Upper lobe of left lung (tissue), 4 donors: Measurements from ENCODE around the gene RSBN1L.

Experiments used
- CTCF ChIP-seq, 6 experiments: fragments of 450-650 bp in 4 of 6; fragments of 200-600 bp in 2 of 6; sonication (generic) in 2 of 6; IDR thresholded peaks; one replicate each; pipeline ENCODE4 v1.5.1; 2016 to 2019; ENCODE audit warnings: antibody characterized with exemption in 6 of 6
- POLR2A ChIP-seq, 4 donors: fragments of 450-650 bp; IDR thresholded peaks; one replicate each; pipeline ENCODE4 v1.5.1; 2016 to 2017; ENCODE audit warnings: antibody characterized with exemption in 4 of 4, mild to moderate bottlenecking in 2 of 4

GRCh38 chr7:77778535-77778934 is 82.3 kb downstream of the RSBN1L start:
- TF ChIP-seq CTCF (IDR thresholded peaks at IDR 0.05), result no peak
- no peak for TF ChIP-seq POLR2A (IDR thresholded peaks at IDR 0.05)
